ENCODE measurements around the gene ASIC2. TPM values are rescaled to one million over a fixed set of nuclear protein-coding genes. Genes with fewer than 3 reads are reported as not detected.

The ASIC2 gene
- total and polyA plus RNA-seq, 7 donors: 0.01 TPM; not detected in 6

DNA sequence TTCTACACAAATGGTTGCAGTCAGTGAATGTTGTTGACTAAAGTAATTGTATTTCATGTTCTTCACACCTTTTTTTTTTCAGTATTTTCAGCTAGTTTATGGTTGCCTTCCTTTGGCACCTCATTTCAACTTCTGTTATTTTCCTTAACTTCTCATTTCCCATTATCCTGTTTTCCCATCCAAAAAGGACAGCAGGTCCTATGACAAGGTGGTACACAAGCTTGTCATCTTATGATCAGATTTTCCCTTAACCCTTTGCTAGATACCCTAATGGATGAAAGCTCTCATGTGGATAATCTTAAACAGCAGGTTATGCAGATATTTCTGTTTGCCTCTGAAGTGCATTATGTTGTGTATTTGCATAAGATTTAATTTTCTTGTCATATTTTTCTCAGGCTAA lies 7.1 kb upstream of the ASIC2 start:
- Histone ChIP-seq H3K9me3 (peaks cover 3% of the 10 kb centered on the region), H3K4me3 (no peak overlapping the region), H3K4me1 (no peaks in the 10 kb centered on the region), H3K27me3 (ENCODE audit: insufficient read depth in 3 of 3, low read length in 2 of 3) (peaks cover 0 to 13% (median 0%) of the 10 kb centered on the region in 3 donors), H3K36me3 (ENCODE audit: insufficient read depth in 1 of 2, low read depth in 1 of 2) (no peaks in the 10 kb centered on the region), H3K27ac (no peak overlapping the region)
- no peak for DNase-seq
- ATAC-seq: no peak
- TF ChIP-seq, protein P1, sequence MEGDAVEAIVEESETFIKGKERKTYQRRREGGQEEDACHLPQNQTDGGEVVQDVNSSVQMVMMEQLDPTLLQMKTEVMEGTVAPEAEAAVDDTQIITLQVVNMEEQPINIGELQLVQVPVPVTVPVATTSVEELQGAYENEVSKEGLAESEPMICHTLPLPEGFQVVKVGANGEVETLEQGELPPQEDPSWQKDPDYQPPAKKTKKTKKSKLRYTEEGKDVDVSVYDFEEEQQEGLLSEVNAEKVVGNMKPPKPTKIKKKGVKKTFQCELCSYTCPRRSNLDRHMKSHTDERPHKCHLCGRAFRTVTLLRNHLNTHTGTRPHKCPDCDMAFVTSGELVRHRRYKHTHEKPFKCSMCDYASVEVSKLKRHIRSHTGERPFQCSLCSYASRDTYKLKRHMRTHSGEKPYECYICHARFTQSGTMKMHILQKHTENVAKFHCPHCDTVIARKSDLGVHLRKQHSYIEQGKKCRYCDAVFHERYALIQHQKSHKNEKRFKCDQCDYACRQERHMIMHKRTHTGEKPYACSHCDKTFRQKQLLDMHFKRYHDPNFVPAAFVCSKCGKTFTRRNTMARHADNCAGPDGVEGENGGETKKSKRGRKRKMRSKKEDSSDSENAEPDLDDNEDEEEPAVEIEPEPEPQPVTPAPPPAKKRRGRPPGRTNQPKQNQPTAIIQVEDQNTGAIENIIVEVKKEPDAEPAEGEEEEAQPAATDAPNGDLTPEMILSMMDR (IDR thresholded peaks at IDR 0.05): no peak
- intact Hi-C loops (cut with DNase I): no loop called here

DNA sequence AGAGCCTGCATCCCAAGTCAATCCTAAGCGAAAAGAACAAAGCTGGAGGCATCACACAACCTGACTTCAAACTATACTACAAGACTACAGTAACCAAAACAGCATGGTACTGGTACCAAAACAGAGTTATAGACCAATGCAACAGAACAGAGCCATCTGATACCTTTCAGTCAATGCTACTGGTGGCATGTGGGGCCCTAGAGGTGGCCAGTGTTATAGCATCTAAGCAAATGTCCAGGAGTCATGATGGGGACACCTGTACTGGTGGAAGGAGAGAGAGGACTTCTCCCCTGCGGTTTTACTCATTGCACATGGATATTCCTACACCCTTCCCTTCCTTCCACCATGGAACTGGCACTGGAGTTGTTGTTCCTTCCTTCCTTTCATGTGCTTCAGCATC lies 6.0 kb upstream of the ASIC2 start:
- Histone ChIP-seq H3K4me3 (no peak overlapping the region), H3K27me3 (ENCODE audit: insufficient read depth in 3 of 3, low read length in 2 of 3) (peaks cover 0 to 20% (median 4%) of the 10 kb centered on the region in 3 donors), H3K9me3 (peaks cover 3% of the 10 kb centered on the region), H3K36me3 (ENCODE audit: insufficient read depth in 1 of 2, low read depth in 1 of 2) (no peaks in the 10 kb centered on the region), H3K4me1 (no peaks in the 10 kb centered on the region), H3K27ac (no peak overlapping the region)
- intact Hi-C loops (cut with DNase I): no loop called here
- TF ChIP-seq, protein P1 (IDR thresholded peaks at IDR 0.05): no peak
- DNase-seq (no peak), ATAC-seq (no peak)
- 78 to 84% (median 81%) methylated on average over 2 of the region's 2 CpGs for WGBS, 3 donors

DNA sequence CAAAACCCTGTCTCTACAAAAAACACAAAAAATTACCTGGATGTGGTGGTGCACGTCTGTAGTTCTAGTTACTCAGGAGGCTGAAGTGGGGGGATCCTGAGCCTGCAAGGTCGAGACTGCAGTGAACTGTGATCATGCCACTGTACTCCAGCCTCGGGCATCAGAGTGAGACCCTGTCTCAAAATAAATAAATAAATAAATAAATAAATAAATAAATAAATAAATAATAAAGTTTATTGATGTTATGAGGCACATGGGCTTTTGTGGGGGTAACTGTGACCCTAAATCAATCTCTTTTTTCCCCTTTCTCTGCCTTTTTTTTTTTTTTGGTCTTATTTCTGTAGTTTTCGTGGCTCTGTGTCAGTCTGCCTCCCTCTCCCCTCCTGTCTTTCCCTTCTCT lies 4.5 kb upstream of the ASIC2 start:
- 84 to 89% (median 88%) methylated on average over 4 of the region's 4 CpGs for WGBS, 3 donors
- Histone ChIP-seq H3K27me3 (ENCODE audit: insufficient read depth in 3 of 3, low read length in 2 of 3) (peaks cover 0 to 35% (median 13%) of the 10 kb centered on the region in 3 donors), H3K4me3 (no peak overlapping the region), H3K4me1 (peaks cover 3% of the 10 kb centered on the region), H3K9me3 (peaks cover 3% of the 10 kb centered on the region), H3K27ac (no peak overlapping the region), H3K36me3 (ENCODE audit: insufficient read depth in 1 of 2, low read depth in 1 of 2) (no peaks in the 10 kb centered on the region)
- no peak for ATAC-seq
- TF ChIP-seq, protein P1 (IDR thresholded peaks at IDR 0.05): no peak
- DNase-seq: no peak
- intact Hi-C loops (cut with DNase I): no loop called here

DNA sequence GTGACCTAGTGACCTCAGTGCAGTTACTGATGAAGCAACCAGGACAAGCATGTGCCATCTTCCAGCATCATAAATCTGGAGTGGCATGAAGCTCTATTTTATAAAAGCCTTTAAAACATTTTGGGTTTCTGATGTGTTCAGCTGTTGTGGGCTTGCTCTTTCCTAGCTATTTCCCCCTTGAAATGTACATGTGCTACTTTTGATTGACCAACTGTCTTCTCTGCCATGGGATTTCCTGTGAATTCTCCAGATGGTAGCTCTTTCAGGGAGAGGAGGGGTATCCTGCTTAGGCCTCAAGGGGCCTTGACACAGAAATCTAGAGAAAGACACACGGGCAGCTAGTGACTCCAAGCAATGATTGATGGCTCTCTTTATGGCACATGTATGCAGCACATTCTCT lies 1.9 kb upstream of the ASIC2 start:
- intact Hi-C loops (cut with DNase I): no loop called here
- no peak for DNase-seq
- H3K9me3 ChIP-seq: peaks cover 3% of the 10 kb centered on the region
- TF ChIP-seq, protein P1 (IDR thresholded peaks at IDR 0.05): no peak
- ATAC-seq: no peak
- 10 to 12% (median 11%) methylated on average over 1 of the region's 1 CpG for WGBS, 3 donors
- H3K27me3 ChIP-seq (ENCODE audit: insufficient read depth in 3 of 3, low read length in 2 of 3): peaks cover 0 to 57% (median 24%) of the 10 kb centered on the region in 3 donors
- no peak overlapping the region for H3K27ac ChIP-seq
- H3K36me3 ChIP-seq (ENCODE audit: insufficient read depth in 1 of 2, low read depth in 1 of 2): no peaks in the 10 kb centered on the region
- H3K4me1 ChIP-seq: peaks cover 3% of the 10 kb centered on the region
- H3K4me3 ChIP-seq: no peak overlapping the region
